SK-N-SH (cell line): ENCODE measurements around the gene KANSL3. TPM values are rescaled to one million over a fixed set of nuclear protein-coding genes. Genes with fewer than 3 reads are reported as not detected.

Experiments
- CTCF ChIA-PET: fragments of 300-600, 350-600 bp; formaldehyde crosslinking; extraction: SDS; loops from one replicate; lab custom pipeline; 2021; lab: Yijun Ruan, JAX
- POLR2A ChIA-PET: fragments of 350-600 bp; sonication (Branson Sonifier 250); formaldehyde crosslinking; extraction: SDS; loops from one replicate; lab custom pipeline; 2020; ENCODE audit warnings: antibody characterized with exemption, inconsistent platforms; lab: Yijun Ruan, JAX
- DNase-seq: peaks from one replicate; pipeline ENCODE4 v3.0.0; 2012
- H2AFZ ChIP-seq: fragments of 200-600 bp; sonication (generic); 2 replicates; pipeline ENCODE4 v1.8.1; 2016; ENCODE audit warnings: antibody characterized with exemption, mild to moderate bottlenecking, low read depth
- H3F3A ChIP-seq: fragments of 200-600 bp; sonication (generic); replicated peaks from 2 replicates; pipeline ENCODE3; 2016; ENCODE audit warnings: antibody characterized with exemption, mild to moderate bottlenecking; ENCODE audit not compliant: insufficient read depth
- H3K27ac ChIP-seq, 2 experiments: fragments of 200-500 bp in 1 of 2; fragments of 200-600 bp in 1 of 2; sonication (Bioruptor generic) in 1 of 2; sonication (generic), shearing (Covaris generic) in 1 of 2; 2 replicates each; pipeline versions ENCODE4 v1.5.1 to v1.6.1; 2014 to 2016; ENCODE audit warnings: low read depth in 2 of 2, inconsistent platforms in 1 of 2, low read length in 1 of 2, mild to moderate bottlenecking in 1 of 2, mixed read lengths in 1 of 2
- H3K27me3 ChIP-seq: fragments of 200-600 bp; sonication (generic), shearing (Covaris generic); 2 replicates; pipeline ENCODE4 v1.6.1; 2016; ENCODE audit warnings: mixed run types; ENCODE audit not compliant: insufficient read depth
- H3K36me3 ChIP-seq, 2 experiments: fragments of 200-500 bp in 1 of 2; fragments of 200-600 bp in 1 of 2; sonication (Bioruptor generic) in 1 of 2; sonication (generic) in 1 of 2; replicated peaks in 1 of 2; 2 replicates each; pipeline versions ENCODE3 to v1.5.1; 2014 to 2016; ENCODE audit warnings: low read length in 1 of 2, mild to moderate bottlenecking in 1 of 2; ENCODE audit not compliant: insufficient read depth in 2 of 2, control insufficient read depth in 1 of 2
- H3K4me1 ChIP-seq, 2 experiments: fragments of 200-500 bp in 1 of 2; fragments of 200-600 bp in 1 of 2; sonication (Bioruptor generic) in 1 of 2; sonication (generic), shearing (Covaris generic) in 1 of 2; 2 replicates each; pipeline versions ENCODE4 v1.5.1 to v1.6.1; 2014 to 2016; ENCODE audit warnings: low read depth in 1 of 2, low read length in 1 of 2, mixed run types in 1 of 2; ENCODE audit not compliant: insufficient read depth in 2 of 2, control insufficient read depth in 1 of 2
- H3K4me2 ChIP-seq: fragments of 200-600 bp; sonication (generic), shearing (Covaris generic); 2 replicates; pipeline ENCODE4 v1.6.1; 2017; ENCODE audit warnings: mixed run types
- H3K4me3 ChIP-seq, 2 experiments: fragments of 200-500 bp in 1 of 2; fragments of 200-600 bp in 1 of 2; sonication (Bioruptor generic) in 1 of 2; sonication (generic), shearing (Covaris generic) in 1 of 2; 2 replicates each; pipeline versions ENCODE4 v1.5.1 to v1.8.1; 2014 to 2016; ENCODE audit warnings: low read depth in 2 of 2, inconsistent platforms in 1 of 2, low read length in 1 of 2, mild to moderate bottlenecking in 1 of 2, mixed read lengths in 1 of 2, moderate library complexity in 1 of 2
- H3K79me2 ChIP-seq: fragments of 200-600 bp; sonication (generic); 2 replicates; pipeline ENCODE4 v1.8.1; 2017; ENCODE audit warnings: mild to moderate bottlenecking; ENCODE audit not compliant: insufficient read depth
- H3K9ac ChIP-seq: fragments of 200-600 bp; sonication (generic); 2 replicates; pipeline ENCODE4 v1.6.1; 2017; ENCODE audit warnings: mixed run types
- H3K9me2 ChIP-seq: fragments of 200-600 bp; sonication (generic); 2 replicates; pipeline ENCODE4 v1.6.1; 2017; ENCODE audit warnings: mixed run types
- H3K9me3 ChIP-seq: fragments of 200-600 bp; sonication (generic); 2 replicates; pipeline ENCODE4 v1.6.1; 2017; ENCODE audit warnings: mixed run types, mild to moderate bottlenecking, moderate library complexity
- H4K20me1 ChIP-seq: fragments of 200-600 bp; sonication (generic); 2 replicates; pipeline ENCODE4 v1.6.1; 2017; ENCODE audit warnings: mild to moderate bottlenecking, mixed run types; ENCODE audit not compliant: insufficient read depth
- CHD2 ChIP-seq: fragments of 150-350 bp; IDR thresholded peaks from 2 replicates; pipeline ENCODE4 v1.6.1; 2018; ENCODE audit warnings: low read length; ENCODE audit not compliant: partially characterized antibody
- CTCF ChIP-seq: fragments of 200-600 bp; sonication (generic); IDR thresholded peaks from 2 replicates; pipeline ENCODE4 v1.6.1; 2017; ENCODE audit warnings: antibody characterized with exemption, mild to moderate bottlenecking, moderate library complexity
- EP300 ChIP-seq, 2 experiments: IDR thresholded peaks; 2 replicates each; pipeline versions ENCODE4 v1.4.0 to v1.6.1; 2012; ENCODE audit warnings: borderline replicate concordance in 1 of 2, low read depth in 1 of 2, low read length in 1 of 2
- EZH2phosphoT487 ChIP-seq: fragments of 200-600 bp; sonication (generic); IDR thresholded peaks from 2 replicates; pipeline ENCODE4 v1.6.1; 2017; ENCODE audit warnings: low read depth, mixed run types, mild to moderate bottlenecking, antibody characterized with exemption, moderate library complexity, borderline replicate concordance
- GATA2 ChIP-seq: sonication (generic); formaldehyde crosslinking; IDR thresholded peaks from 2 replicates; pipeline ENCODE4 v1.5.0; 2020; ENCODE audit warnings: mild to moderate bottlenecking, missing genetic modification reagents
- IRF3 ChIP-seq: fragments of 150-350 bp; IDR thresholded peaks from 2 replicates; pipeline ENCODE4 v1.6.1; 2016; ENCODE audit warnings: mild to moderate bottlenecking, low read depth, low read length
- JUND ChIP-seq: IDR thresholded peaks from 2 replicates; pipeline ENCODE4 v1.4.0; 2012
- MAX ChIP-seq: IDR thresholded peaks from 2 replicates; pipeline ENCODE4 v1.4.0; 2012; ENCODE audit warnings: low read depth
- MEF2A ChIP-seq: IDR thresholded peaks from 2 replicates; pipeline ENCODE4 v1.4.0; 2012; ENCODE audit warnings: low read depth, borderline replicate concordance
- MXI1 ChIP-seq: IDR thresholded peaks from 2 replicates; pipeline ENCODE4 v1.6.1; 2012; ENCODE audit warnings: mild to moderate bottlenecking, low read depth, low read length, improper control_type of control experiment
- PBX3 ChIP-seq: IDR thresholded peaks from 2 replicates; pipeline ENCODE4; 2012
- RCOR1 ChIP-seq: fragments of 150-350 bp; IDR thresholded peaks from 2 replicates; pipeline ENCODE4 v1.6.1; 2017; ENCODE audit warnings: antibody characterized with exemption, low read length
- SIN3A ChIP-seq: IDR thresholded peaks from 2 replicates; pipeline ENCODE4 v1.6.1; 2012; ENCODE audit warnings: low read depth, mild to moderate bottlenecking, low read length, moderate library complexity, borderline replicate concordance
- SMC3 ChIP-seq: IDR thresholded peaks from 2 replicates; pipeline ENCODE4 v1.6.1; 2012; ENCODE audit warnings: low read depth, low read length, improper control_type of control experiment
- TAF1 ChIP-seq: IDR thresholded peaks from 2 replicates; pipeline ENCODE4 v1.6.1; 2012; ENCODE audit warnings: low read depth, mild to moderate bottlenecking, low read length, moderate library complexity, borderline replicate concordance
- TCF12 ChIP-seq: IDR thresholded peaks from 2 replicates; pipeline ENCODE4 v1.4.0; 2012
- TEAD4 ChIP-seq: IDR thresholded peaks from 2 replicates; pipeline ENCODE4 v1.4.0; 2012; ENCODE audit warnings: mild to moderate bottlenecking, borderline replicate concordance; ENCODE audit not compliant: insufficient read depth
- ZBTB33 ChIP-seq: IDR thresholded peaks from 2 replicates; pipeline ENCODE4 v1.4.0; 2012; ENCODE audit warnings: low read depth, borderline replicate concordance
- WGBS: methylation state at CpG from one replicate; pipeline ENCODE4 v1.1.6; 2017; ENCODE audit warnings: low lambda C conversion rate; 5-methylcytosine and 5-hydroxymethylcytosine counted together
- polyA plus RNA-seq, 3 experiments: library from polyadenylated mRNA; depleted of rRNA; stranded (reverse); fragments of >200 nt; gene quantifications; 2 replicates each; pipeline ENCODE4 v1.2.3, GENCODE V29; 2012

KANSL3 gene
- polyA plus RNA-seq, 1 of the 3 experiments (the other 2 are of a cell fraction), result 10.7 TPM

GRCh38 chr2:96549967-96550786 is 87.9 kb downstream of the KANSL3 start:
- no peak overlapping the region for H3K27ac ChIP-seq
- H3K79me2 ChIP-seq, result no peaks in the 10 kb centered on the region
- ChIA-PET POLR2A (no interaction called here), CTCF (interaction anchor here (1.0 to 1.2 kb wide), 2 partner anchors 40 to 257 kb away, joined by 3 read pairs; no protein-coding TSS in a partner anchor)
- no peaks in the 10 kb centered on the region for H3K9me2 ChIP-seq
- H4K20me1 ChIP-seq, result no peaks in the 10 kb centered on the region
- no peak overlapping the region for H2AFZ ChIP-seq
- H3K4me1 ChIP-seq, result peaks cover 0 to 3% of the 10 kb centered on the region in 2 experiments; a peak in 1 of 4 replicates
- peak; percentile 22 for DNase-seq
- no peak for TF ChIP-seq TAF1
- TF ChIP-seq MEF2A, result no peak
- no peak for TF ChIP-seq SMC3
- TF ChIP-seq EZH2phosphoT487, result no peak
- no peak for TF ChIP-seq CHD2
- no peak for TF ChIP-seq MXI1
- no peak for TF ChIP-seq TCF12
- no peak for TF ChIP-seq IRF3
- no peak for TF ChIP-seq TEAD4
- no peak for TF ChIP-seq SIN3A
- no peak for TF ChIP-seq CTCF
- no peak for TF ChIP-seq GATA2 (CRISPR knock-in tag)
- no peak for TF ChIP-seq RCOR1
- TF ChIP-seq JUND, result no peak
- TF ChIP-seq PBX3, result no peak
- TF ChIP-seq EP300 (IDR thresholded peaks at IDR 0.05; ENCODE audit: borderline replicate concordance in 1 of 2, low read depth in 1 of 2, low read length in 1 of 2), result no peak
- TF ChIP-seq ZBTB33, result no peak
- no peak for TF ChIP-seq MAX
- H3F3A ChIP-seq, result peaks cover 6% of the 10 kb centered on the region
- H3K36me3 ChIP-seq, result peaks cover 0 to 6% of the 10 kb centered on the region in 2 experiments
- no peaks in the 10 kb centered on the region for H3K27me3 ChIP-seq
- H3K9ac ChIP-seq, result no peak overlapping the region
- H3K4me3 ChIP-seq, result no peak overlapping the region
- no peak overlapping the region for H3K4me2 ChIP-seq
- no peaks in the 10 kb centered on the region for H3K9me3 ChIP-seq
- 87% methylated on average over 32 of the region's 61 CpGs for WGBS
